ENCODE measurements around the gene RAD51B. TPM values are rescaled to one million over a fixed set of nuclear protein-coding genes. Genes with fewer than 3 reads are reported as not detected.
"Not testable (repeated sequence)": the region's sequence is repeated elsewhere in the genome, so short reads cannot be mapped to it uniquely, and the experiment has no call there.

Gene RAD51B
- polyA plus RNA-seq, 3 donors, result 3.6 to 11.6 (median 9.4) TPM

DNA sequence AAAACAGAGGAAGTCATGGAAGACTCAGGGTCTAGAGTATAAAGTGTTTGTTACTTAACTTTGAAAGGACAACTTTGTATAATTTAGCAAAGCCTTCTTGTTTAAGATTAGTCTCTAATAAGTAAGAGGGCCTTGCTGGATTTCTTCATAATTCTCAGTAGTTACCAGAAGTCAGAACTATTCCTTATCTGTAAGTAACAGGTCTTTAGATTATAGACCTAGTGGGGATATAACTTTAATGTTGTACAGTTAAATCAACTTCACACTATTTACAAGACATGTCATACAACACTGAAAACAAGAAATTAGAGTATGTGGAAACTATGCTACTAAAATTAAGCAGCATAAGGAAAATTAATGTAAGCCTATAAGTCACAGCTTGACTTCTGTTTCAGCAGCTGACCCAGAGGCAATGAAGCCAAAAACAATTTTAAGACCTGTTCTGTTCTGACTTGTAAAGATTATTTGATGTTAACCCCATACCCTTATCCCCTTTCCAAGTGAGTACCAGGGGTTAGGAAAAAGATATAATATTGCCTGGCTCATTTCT is 398.3 kb downstream of the RAD51B start:
- Mint-ChIP-seq H3K36me3 (no peaks in the 10 kb centered on the region), H3K27ac (no peak overlapping the region), H3K4me3 (no peak overlapping the region), H3K27me3 (ENCODE audit: low read depth in 3 of 3) (peaks cover 0 to 2% (median 0%) of the 10 kb centered on the region in 3 donors), H3K4me1 (peaks cover 12% of the 10 kb centered on the region), H3K9me3 (peaks cover 0 to 5% (median 0%) of the 10 kb centered on the region in 7 donors)
- DNase-seq, result no peak
- no peak overlapping the region for H3K4me3 ChIP-seq (replicated peaks in 1 of 3; ENCODE audit: low read depth in 2 of 3, low read length in 3 of 3)
- no peaks in the 10 kb centered on the region for H3K9me3 ChIP-seq (replicated peaks in 1 of 2; ENCODE audit: control insufficient read depth in 1 of 2, insufficient read depth in 1 of 2, low read length in 2 of 2)
- H3K4me2 ChIP-seq (replicated peaks; ENCODE audit: extremely low read depth, low read length, poor library complexity, severe bottlenecking), result no peak overlapping the region
- H3K9ac ChIP-seq (ENCODE audit: insufficient read depth, low read length, poor library complexity, severe bottlenecking), result no peak overlapping the region
- no peaks in the 10 kb centered on the region for H3K27me3 ChIP-seq (ENCODE audit: control insufficient read depth in 2 of 2, insufficient read depth in 2 of 2, low read length in 2 of 2)
- H2AFZ ChIP-seq (ENCODE audit: insufficient read depth, low read depth, low read length, poor library complexity, severe bottlenecking), result no peak overlapping the region
- no peaks in the 10 kb centered on the region for H4K20me1 ChIP-seq (ENCODE audit: insufficient read depth, low read length)
- intact Hi-C loops (cut with micrococcal nuclease), result loop anchor here (10.0 kb wide), 3 partner anchors 253 to 577 kb away; partner anchors contain the start of genes ZFP36L1 (in 2 of the 2), RAD51B (in 1 of the 2) and ZFYVE26 (in 1 of the 2)
- no peak overlapping the region for H3K27ac ChIP-seq (ENCODE audit: low read depth in 1 of 2, low read length in 2 of 2)
- H3K36me3 ChIP-seq (replicated peaks in 1 of 2; ENCODE audit: control insufficient read depth in 1 of 2, insufficient read depth in 2 of 2, low read length in 2 of 2), result no peaks in the 10 kb centered on the region
- H3K79me2 ChIP-seq (ENCODE audit: insufficient read depth, low read length), result no peaks in the 10 kb centered on the region
- TF ChIP-seq, protein P1, sequence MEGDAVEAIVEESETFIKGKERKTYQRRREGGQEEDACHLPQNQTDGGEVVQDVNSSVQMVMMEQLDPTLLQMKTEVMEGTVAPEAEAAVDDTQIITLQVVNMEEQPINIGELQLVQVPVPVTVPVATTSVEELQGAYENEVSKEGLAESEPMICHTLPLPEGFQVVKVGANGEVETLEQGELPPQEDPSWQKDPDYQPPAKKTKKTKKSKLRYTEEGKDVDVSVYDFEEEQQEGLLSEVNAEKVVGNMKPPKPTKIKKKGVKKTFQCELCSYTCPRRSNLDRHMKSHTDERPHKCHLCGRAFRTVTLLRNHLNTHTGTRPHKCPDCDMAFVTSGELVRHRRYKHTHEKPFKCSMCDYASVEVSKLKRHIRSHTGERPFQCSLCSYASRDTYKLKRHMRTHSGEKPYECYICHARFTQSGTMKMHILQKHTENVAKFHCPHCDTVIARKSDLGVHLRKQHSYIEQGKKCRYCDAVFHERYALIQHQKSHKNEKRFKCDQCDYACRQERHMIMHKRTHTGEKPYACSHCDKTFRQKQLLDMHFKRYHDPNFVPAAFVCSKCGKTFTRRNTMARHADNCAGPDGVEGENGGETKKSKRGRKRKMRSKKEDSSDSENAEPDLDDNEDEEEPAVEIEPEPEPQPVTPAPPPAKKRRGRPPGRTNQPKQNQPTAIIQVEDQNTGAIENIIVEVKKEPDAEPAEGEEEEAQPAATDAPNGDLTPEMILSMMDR (IDR thresholded peaks at IDR 0.05), result no peak
- H3K4me1 ChIP-seq (ENCODE audit: control insufficient read depth in 1 of 2, insufficient read depth in 2 of 2, low read length in 2 of 2), result peaks cover 10 to 12% of the 10 kb centered on the region in 2 donors

- Histone ChIP-seq H3K4me3 (replicated peaks in 1 of 3; ENCODE audit: low read depth in 2 of 3, low read length in 3 of 3) (no peak overlapping the region), H4K20me1 (ENCODE audit: insufficient read depth, low read length) (no peaks in the 10 kb centered on the region), H3K27ac (ENCODE audit: low read depth in 1 of 2, low read length in 2 of 2) (no peak overlapping the region), H3K4me2 (replicated peaks; ENCODE audit: extremely low read depth, low read length, poor library complexity, severe bottlenecking) (no peak overlapping the region), H3K36me3 (replicated peaks in 1 of 2; ENCODE audit: control insufficient read depth in 1 of 2, insufficient read depth in 2 of 2, low read length in 2 of 2) (no peaks in the 10 kb centered on the region), H3K9me3 (replicated peaks in 1 of 2; ENCODE audit: control insufficient read depth in 1 of 2, insufficient read depth in 1 of 2, low read length in 2 of 2) (no peaks in the 10 kb centered on the region), H3K79me2 (ENCODE audit: insufficient read depth, low read length) (no peaks in the 10 kb centered on the region), H3K4me1 (ENCODE audit: control insufficient read depth in 1 of 2, insufficient read depth in 2 of 2, low read length in 2 of 2) (peaks cover 10 to 12% of the 10 kb centered on the region in 2 donors), H3K9ac (ENCODE audit: insufficient read depth, low read length, poor library complexity, severe bottlenecking) (no peak overlapping the region), H3K27me3 (ENCODE audit: control insufficient read depth in 2 of 2, insufficient read depth in 2 of 2, low read length in 2 of 2) (no peaks in the 10 kb centered on the region), H2AFZ (ENCODE audit: insufficient read depth, low read depth, low read length, poor library complexity, severe bottlenecking) (no peak overlapping the region)
- TF ChIP-seq, protein P1 (IDR thresholded peaks at IDR 0.05), result no peak
- intact Hi-C loops (cut with micrococcal nuclease), result loop anchor here (10.0 kb wide), 3 partner anchors 255 to 575 kb away; partner anchors contain the start of genes ZFP36L1 (in 2 of the 2), RAD51B (in 1 of the 2) and ZFYVE26 (in 1 of the 2)
- H3K27me3 Mint-ChIP-seq (ENCODE audit: low read depth in 3 of 3), result peaks cover 0 to 2% (median 0%) of the 10 kb centered on the region in 3 donors
- H3K36me3 Mint-ChIP-seq, result no peaks in the 10 kb centered on the region
- H3K4me3 Mint-ChIP-seq, result no peak overlapping the region
- H3K9me3 Mint-ChIP-seq, result peaks cover 0 to 5% (median 0%) of the 10 kb centered on the region in 7 donors
- DNase-seq, result no peak
- H3K4me1 Mint-ChIP-seq, result peaks cover 12% of the 10 kb centered on the region
- H3K27ac Mint-ChIP-seq, result no peak overlapping the region
- 94% methylated on average over 3 of the region's 7 CpGs for WGBS (ENCODE audit: insufficient coverage)
Measured at GRCh38 chr14:68219407-68219806, 399.8 kb downstream of the RAD51B start.

DNA sequence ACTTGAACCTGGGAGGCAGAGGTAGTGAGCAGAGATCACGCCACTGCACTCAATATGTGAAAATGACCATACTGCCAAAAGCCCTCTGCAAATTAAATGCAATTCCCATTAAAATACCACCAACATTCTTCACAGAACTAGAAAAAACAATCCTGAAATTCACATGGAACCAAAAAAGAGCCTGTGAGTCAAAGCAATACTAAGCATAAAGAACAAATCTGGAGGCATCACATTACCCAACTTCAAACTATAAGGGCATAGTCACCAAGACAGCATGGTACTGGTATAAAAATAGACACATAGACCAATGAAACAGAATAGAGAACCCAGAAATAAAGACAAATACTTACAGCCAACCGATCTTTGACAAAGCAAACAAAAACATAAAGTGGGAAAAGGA is 401.5 kb downstream of the RAD51B start:
- H3K36me3 ChIP-seq (replicated peaks in 1 of 2; ENCODE audit: control insufficient read depth in 1 of 2, insufficient read depth in 2 of 2, low read length in 2 of 2); H3K4me3 Mint-ChIP-seq; H3K79me2 ChIP-seq (ENCODE audit: insufficient read depth, low read length); H3K9me3 Mint-ChIP-seq; H3K4me1 Mint-ChIP-seq; H3K4me1 ChIP-seq (ENCODE audit: control insufficient read depth in 1 of 2, insufficient read depth in 2 of 2, low read length in 2 of 2); H2AFZ ChIP-seq (ENCODE audit: insufficient read depth, low read depth, low read length, poor library complexity, severe bottlenecking); H3K4me3 ChIP-seq (replicated peaks in 1 of 3; ENCODE audit: low read depth in 2 of 3, low read length in 3 of 3); H3K27me3 Mint-ChIP-seq (ENCODE audit: low read depth in 3 of 3); H3K27ac Mint-ChIP-seq; H3K27me3 ChIP-seq (ENCODE audit: control insufficient read depth in 2 of 2, insufficient read depth in 2 of 2, low read length in 2 of 2); H3K27ac ChIP-seq (ENCODE audit: low read depth in 1 of 2, low read length in 2 of 2); H4K20me1 ChIP-seq (ENCODE audit: insufficient read depth, low read length); H3K36me3 Mint-ChIP-seq; DNase-seq; H3K4me2 ChIP-seq (replicated peaks; ENCODE audit: extremely low read depth, low read length, poor library complexity, severe bottlenecking); H3K9ac ChIP-seq (ENCODE audit: insufficient read depth, low read length, poor library complexity, severe bottlenecking); intact Hi-C loops (cut with micrococcal nuclease); H3K9me3 ChIP-seq (replicated peaks in 1 of 2; ENCODE audit: control insufficient read depth in 1 of 2, insufficient read depth in 1 of 2, low read length in 2 of 2): not testable (repeated sequence)
- WGBS (ENCODE audit: insufficient coverage), result 83% methylated on average over 1 of the region's 2 CpGs
